ENCODE data around the gene SLC16A3.
"Not testable (repeated sequence)": the region's sequence is repeated elsewhere in the genome, so short reads cannot be mapped to it uniquely, and the experiment has no call there.

SLC16A3 gene

GRCh38 chr17:82203920-82204319 lies 24.9 kb upstream of the SLC16A3 start:
- in situ Hi-C loops (cut with MboI; ENCODE audit: low sequenced_read_pairs): no loop called here

GRCh38 chr17:82204831-82205719 lies 23.8 kb upstream of the SLC16A3 start:
- in situ Hi-C loops (cut with MboI; ENCODE audit: low sequenced_read_pairs): no loop called here

GRCh38 chr17:82205720-82206508 lies 22.9 kb upstream of the SLC16A3 start:
- in situ Hi-C loops (cut with MboI; ENCODE audit: low sequenced_read_pairs): no loop called here

GRCh38 chr17:82210655-82211054 lies 18.2 kb upstream of the SLC16A3 start:
- in situ Hi-C loops (cut with MboI; ENCODE audit: low sequenced_read_pairs): not testable (repeated sequence)

- in situ Hi-C loops (cut with MboI; ENCODE audit: low sequenced_read_pairs): no loop called here
These were observed 16.3 kb upstream of the SLC16A3 start, which contains the start of gene CCDC57 for GRCh38 chr17:82212331-82213250. CCDC57 (minus strand) TSS chr17:82212842; CDS start chr17:82201944, 10,898 bp downstream.

GRCh38 chr17:82213251-82214011 lies 15.4 kb upstream of the SLC16A3 start:
- in situ Hi-C loops (cut with MboI; ENCODE audit: low sequenced_read_pairs): no loop called here

GRCh38 chr17:82214012-82214628 lies 14.7 kb upstream of the SLC16A3 start:
- in situ Hi-C loops (cut with MboI; ENCODE audit: low sequenced_read_pairs): no loop called here

- in situ Hi-C loops (cut with MboI; ENCODE audit: low sequenced_read_pairs): no loop called here
These were observed 13.5 kb upstream of the SLC16A3 start for GRCh38 chr17:82215095-82215971.

- in situ Hi-C loops (cut with MboI; ENCODE audit: low sequenced_read_pairs): no loop called here
These were observed 12.9 kb upstream of the SLC16A3 start for GRCh38 chr17:82215972-82216300.

- in situ Hi-C loops (cut with MboI; ENCODE audit: low sequenced_read_pairs): no loop called here
These were observed 12.3 kb upstream of the SLC16A3 start for GRCh38 chr17:82216301-82217119.

- in situ Hi-C loops (cut with MboI; ENCODE audit: low sequenced_read_pairs): no loop called here
These were observed 11.7 kb upstream of the SLC16A3 start for GRCh38 chr17:82217120-82217529.

- in situ Hi-C loops (cut with MboI; ENCODE audit: low sequenced_read_pairs): no loop called here
These were observed 11.2 kb upstream of the SLC16A3 start for GRCh38 chr17:82217530-82218204.

- in situ Hi-C loops (cut with MboI; ENCODE audit: low sequenced_read_pairs): no loop called here
These were observed 10.3 kb upstream of the SLC16A3 start for GRCh38 chr17:82218349-82219075.

- in situ Hi-C loops (cut with MboI; ENCODE audit: low sequenced_read_pairs): no loop called here
These were observed 9.8 kb upstream of the SLC16A3 start for GRCh38 chr17:82219083-82219482.

GRCh38 chr17:82219753-82220709 lies 8.8 kb upstream of the SLC16A3 start:
- in situ Hi-C loops (cut with MboI; ENCODE audit: low sequenced_read_pairs): no loop called here
